DND-41 (cell line): ENCODE data around the gene SLC49A4.

Experiments
- ATAC-seq: fragments of 200-7000 bp; cut with Tn5 transposase; 3 replicates; pipeline ENCODE4 v1.9.1; 2021; ENCODE audit warnings: low read depth; ENCODE audit not compliant: insufficient read depth
- DNase-seq: peaks from one replicate; pipeline ENCODE4 v3.0.0-alpha.2; 2020
- H2AFZ ChIP-seq: 2 replicates; pipeline ENCODE4 v1.6.0; 2012; ENCODE audit warnings: low read depth, low read length
- H3K27ac ChIP-seq: 2 replicates; pipeline ENCODE4 v1.5.1; 2012; ENCODE audit warnings: low read length, inconsistent platforms
- H3K27me3 ChIP-seq: fragments of 200-600 bp; sonication (generic); 2 replicates; pipeline ENCODE4 v1.6.0; 2012; ENCODE audit warnings: low read length, mild to moderate bottlenecking, inconsistent platforms; ENCODE audit not compliant: insufficient read depth, poor library complexity
- H3K36me3 ChIP-seq: 2 replicates; pipeline ENCODE4 v1.5.1; 2012; ENCODE audit warnings: low read length, inconsistent platforms; ENCODE audit not compliant: insufficient read depth
- H3K4me1 ChIP-seq: 2 replicates; pipeline ENCODE4 v1.5.1; 2012; ENCODE audit warnings: mild to moderate bottlenecking, low read length; ENCODE audit not compliant: insufficient read depth
- H3K4me2 ChIP-seq: 2 replicates; pipeline ENCODE4 v1.6.0; 2012; ENCODE audit warnings: mild to moderate bottlenecking, moderate library complexity, low read length, inconsistent platforms; ENCODE audit not compliant: insufficient read depth
- H3K4me3 ChIP-seq, 2 experiments: fragments of 200-600 bp in 1 of 2; shearing (Covaris generic) in 1 of 2; 2 replicates each; pipeline ENCODE4 v1.5.1; 2012 to 2016; ENCODE audit warnings: inconsistent platforms in 2 of 2, low read length in 2 of 2, mild to moderate bottlenecking in 2 of 2, low read depth in 1 of 2, moderate library complexity in 1 of 2
- H3K79me2 ChIP-seq: 2 replicates; pipeline ENCODE4 v1.6.0; 2012; ENCODE audit warnings: low read length, inconsistent platforms; ENCODE audit not compliant: insufficient read depth
- H3K9ac ChIP-seq: 2 replicates; pipeline ENCODE4 v1.6.0; 2012; ENCODE audit warnings: low read depth, mild to moderate bottlenecking, inconsistent platforms, low read length, moderate library complexity
- H3K9me3 ChIP-seq: 2 replicates; pipeline ENCODE4 v1.5.1; 2012; ENCODE audit warnings: low read length, moderate library complexity, mild to moderate bottlenecking, inconsistent platforms; ENCODE audit not compliant: insufficient read depth, severe bottlenecking
- H4K20me1 ChIP-seq: 2 replicates; pipeline ENCODE4 v1.6.0; 2012; ENCODE audit warnings: low read length; ENCODE audit not compliant: insufficient read depth
- CTCF ChIP-seq: IDR thresholded peaks from 2 replicates; pipeline ENCODE4 v1.5.1; 2012; ENCODE audit warnings: borderline replicate concordance, low read length, moderate library complexity, mild to moderate bottlenecking; ENCODE audit not compliant: poor library complexity, severe bottlenecking; ENCODE audit errors: extremely low read depth
- EZH2 ChIP-seq: IDR thresholded peaks from 3 replicates; pipeline ENCODE4 v1.6.1; 2012; ENCODE audit warnings: borderline replicate concordance, low read depth, mild to moderate bottlenecking, moderate library complexity, low read length, inconsistent platforms; ENCODE audit not compliant: severe bottlenecking

SLC49A4 gene

GRCh38 chr3:122793568-122794416 lies 1.1 kb upstream of the SLC49A4 start, which contains the start of gene HSPBAP1:
Gene HSPBAP1, minus strand, starts transcription at chr3:122793831. Its CDS starts 151 bp downstream, at chr3:122793680.
- Histone ChIP-seq H2AFZ (peak within 1 kb of the TSS; percentile 99), H3K9me3 (no peaks in the 10 kb centered on the region), H4K20me1 (no peaks in the 10 kb centered on the region), H3K36me3 (no peaks in the 10 kb centered on the region), H3K27ac (peak within 1 kb of the TSS; percentile 84), H3K79me2 (peaks cover 37% of the 10 kb centered on the region), H3K4me1 (peaks cover 56% of the 10 kb centered on the region), H3K4me3 (peak within 1 kb of the TSS; percentile 58 to 95), H3K27me3 (no peaks in the 10 kb centered on the region), H3K9ac (peak within 1 kb of the TSS; percentile 72), H3K4me2 (peak within 1 kb of the TSS; percentile 94)
- ATAC-seq (peak; percentile 73), DNase-seq (peak; percentile 91)
- TF ChIP-seq CTCF (no peak), EZH2 (no peak)

GRCh38 chr3:122794483-122794778 lies 438 bp upstream of the SLC49A4 start:
- DNase-seq = no peak
- TF ChIP-seq CTCF (no peak), EZH2 (no peak)
- Histone ChIP-seq H2AFZ (peak overlapping the region; percentile 99), H3K36me3 (no peaks in the 10 kb centered on the region), H3K27me3 (no peaks in the 10 kb centered on the region), H4K20me1 (0 out of 2 replicates have a peak, but pooled peaks cover under 1% of the 10 kb centered on the region), H3K27ac (peak overlapping the region; percentile 62; the same call in 1 of the 2 replicates), H3K4me1 (peaks cover 56% of the 10 kb centered on the region), H3K4me2 (peak overlapping the region; percentile 94), H3K9ac (peak overlapping the region; percentile 72), H3K4me3 (peak overlapping the region; percentile 58 to 95), H3K79me2 (peaks cover 37% of the 10 kb centered on the region), H3K9me3 (no peaks in the 10 kb centered on the region)
- ATAC-seq = no peak

GRCh38 chr3:122795674-122796195 lies 866 bp downstream of the SLC49A4 start:
- Histone ChIP-seq H3K4me2 (peak overlapping the region; percentile 94), H3K9me3 (no peaks in the 10 kb centered on the region), H3K27ac (no peak overlapping the region), H3K79me2 (peaks cover 37% of the 10 kb centered on the region), H3K4me1 (peaks cover 56% of the 10 kb centered on the region), H3K27me3 (no peaks in the 10 kb centered on the region), H2AFZ (peak overlapping the region; percentile 99), H3K9ac (peak overlapping the region; percentile 72), H3K4me3 (peak overlapping the region; percentile 58 to 95), H3K36me3 (no peaks in the 10 kb centered on the region), H4K20me1 (0 out of 2 replicates have a peak, but pooled peaks cover 3% of the 10 kb centered on the region)
- DNase-seq (no peak), ATAC-seq (no peak)
- no peak for TF ChIP-seq EZH2
- TF ChIP-seq CTCF = no peak
